Body of pancreas (tissue), 4 donors: ENCODE results near the gene KREMEN2.

Experiments used
- CTCF ChIP-seq, 7 experiments: fragments of 450-650 bp in 4 of 7; fragments of 200-600 bp in 3 of 7; sonication (generic) in 3 of 7; IDR thresholded peaks; one replicate each; pipeline ENCODE4 v1.5.1; 2016 to 2019; ENCODE audit warnings: antibody characterized with exemption in 7 of 7
- POLR2A ChIP-seq, 3 donors: fragments of 450-650 bp; IDR thresholded peaks; one replicate each; pipeline ENCODE4 v1.6.1; 2016; ENCODE audit warnings: antibody characterized with exemption in 3 of 3, mild to moderate bottlenecking in 2 of 3

GRCh38 chr16:2966043-2966807 lies 2.1 kb downstream of the KREMEN2 start:
- TF ChIP-seq CTCF (IDR thresholded peaks at IDR 0.05) (no peak), POLR2A (IDR thresholded peaks at IDR 0.05) (no peak)
